Thymus (tissue), 11 donors: ENCODE results near the gene KRTAP10-9. TPM values are rescaled to one million over a fixed set of nuclear protein-coding genes. Genes with fewer than 3 reads are reported as not detected.

ENCODE experiments used
- DNase-seq, 9 donors: peaks; one replicate each; pipeline ENCODE4 v3.0.0-alpha.2; 2013; ENCODE audit warnings: low spot score in 9 of 9, low read depth in 6 of 9, missing footprints in 1 of 9
- H3K27ac ChIP-seq, 2 donors: one replicate each; pipeline ENCODE4 v1.5.1; 2013; ENCODE audit warnings: control low read depth in 1 of 2, low read depth in 1 of 2, low read length in 1 of 2, mild to moderate bottlenecking in 1 of 2, moderate library complexity in 1 of 2
- H3K27me3 ChIP-seq, 2 donors: one replicate each; pipeline ENCODE4 v1.5.1; 2013; ENCODE audit warnings: low read length in 1 of 2; ENCODE audit not compliant: control insufficient read depth in 2 of 2, insufficient read depth in 1 of 2
- H3K36me3 ChIP-seq, 2 donors: one replicate each; pipeline ENCODE4 v1.5.1; 2013; ENCODE audit warnings: low read length in 1 of 2, mild to moderate bottlenecking in 1 of 2, moderate library complexity in 1 of 2; ENCODE audit not compliant: control insufficient read depth in 2 of 2, insufficient read depth in 2 of 2
- H3K4me1 ChIP-seq, 2 donors: one replicate each; pipeline ENCODE4 v1.5.1; 2013; ENCODE audit warnings: low read length in 2 of 2; ENCODE audit not compliant: control insufficient read depth in 2 of 2, insufficient read depth in 2 of 2
- H3K4me3 ChIP-seq, 2 donors: one replicate each; pipeline ENCODE4 v1.5.1; 2013; ENCODE audit warnings: low read length in 2 of 2, control low read depth in 1 of 2, mild to moderate bottlenecking in 1 of 2
- H3K9me3 ChIP-seq, 2 donors: one replicate each; pipeline ENCODE4 v1.5.1; 2013; ENCODE audit warnings: low read length in 1 of 2, mild to moderate bottlenecking in 1 of 2; ENCODE audit not compliant: control insufficient read depth in 2 of 2, insufficient read depth in 1 of 2
- WGBS: extraction: QIAGEN DNeasy Blood & Tissue Kit; methylation state at CpG from one replicate; pipeline ENCODE4 v1.1.7; 2013; 5-methylcytosine and 5-hydroxymethylcytosine counted together
- polyA plus RNA-seq: library from polyadenylated mRNA; stranded (reverse); fragments of 200-250 nt; gene quantifications from one replicate; pipeline ENCODE4 v1.2.3, GENCODE V29; 2013
- total RNA-seq: library from RNA; stranded (reverse); fragments of 120-200 nt; gene quantifications from one replicate; pipeline ENCODE4 v1.2.4, GENCODE V29; 2013
- donor health status: healthy.

Gene KRTAP10-9
- total and polyA plus RNA-seq, 2 donors = not detected

GRCh38 chr21:44650973-44651675 is 24.2 kb downstream of the KRTAP10-9 start:
- no peaks in the 10 kb centered on the region for H3K4me1 ChIP-seq

GRCh38 chr21:44653123-44653522 is 26.2 kb downstream of the KRTAP10-9 start:
- no peaks in the 10 kb centered on the region for H3K36me3 ChIP-seq
- H3K27me3 ChIP-seq = peaks cover 0 to 2% of the 10 kb centered on the region in 2 donors
- WGBS = 81% methylated on average over 14 of the region's 14 CpGs
- no peak overlapping the region for H3K4me3 ChIP-seq
- H3K9me3 ChIP-seq = peaks cover 1 to 19% of the 10 kb centered on the region in 2 donors
- no peaks in the 10 kb centered on the region for H3K4me1 ChIP-seq
- no peak for DNase-seq
- H3K27ac ChIP-seq = no peak overlapping the region

More at GRCh38 chr21:44650973-44651675, 24.2 kb downstream of the KRTAP10-9 start:
- Histone ChIP-seq H3K4me3 (no peak overlapping the region), H3K27me3 (peaks cover 0 to 2% of the 10 kb centered on the region in 2 donors), H3K9me3 (peaks cover 1 to 13% of the 10 kb centered on the region in 2 donors), H3K27ac (no peak overlapping the region), H3K36me3 (no peaks in the 10 kb centered on the region)
- WGBS = 96% methylated on average over 12 of the region's 12 CpGs
- no peak for DNase-seq

GRCh38 chr21:44653656-44654575 is 27.0 kb downstream of the KRTAP10-9 start:
- Histone ChIP-seq H3K9me3 (peaks cover 1 to 19% of the 10 kb centered on the region in 2 donors), H3K27ac (no peak overlapping the region), H3K27me3 (peaks cover 0 to 2% of the 10 kb centered on the region in 2 donors), H3K4me3 (no peak overlapping the region), H3K4me1 (peaks cover 0 to 2% of the 10 kb centered on the region in 2 donors), H3K36me3 (no peaks in the 10 kb centered on the region)
- 87% methylated on average over 17 of the region's 17 CpGs for WGBS
- DNase-seq = no peak

- Histone ChIP-seq H3K27ac (no peak within 1 kb of the TSS), H3K4me1 (peaks cover 0 to 2% of the 10 kb centered on the region in 2 donors), H3K27me3 (peaks cover 0 to 2% of the 10 kb centered on the region in 2 donors), H3K36me3 (no peaks in the 10 kb centered on the region), H3K9me3 (peaks cover 1 to 19% of the 10 kb centered on the region in 2 donors), H3K4me3 (no peak within 1 kb of the TSS)
- no peak for DNase-seq
- 62% methylated on average over 9 of the region's 9 CpGs for WGBS
These were observed 27.8 kb downstream of the KRTAP10-9 start, which contains the start of gene KRTAP12-4 for GRCh38 chr21:44654576-44655175. Gene KRTAP12-4 (minus strand): TSS chr21:44654659. CDS start chr21:44654614, 45 bp downstream.

- H3K4me3 ChIP-seq = no peak overlapping the region
- H3K9me3 ChIP-seq = peaks cover 1 to 21% of the 10 kb centered on the region in 2 donors
- DNase-seq = no peak
- H3K4me1 ChIP-seq = peaks cover 0 to 2% of the 10 kb centered on the region in 2 donors
- no peaks in the 10 kb centered on the region for H3K36me3 ChIP-seq
- no peak overlapping the region for H3K27ac ChIP-seq
- H3K27me3 ChIP-seq = peaks cover 0 to 2% of the 10 kb centered on the region in 2 donors
- WGBS = 95% methylated on average over 1 of the region's 1 CpG
These were observed 30.0 kb downstream of the KRTAP10-9 start for GRCh38 chr21:44656868-44657267.

- H3K9me3 ChIP-seq = peaks cover 1 to 21% of the 10 kb centered on the region in 2 donors
- no peaks in the 10 kb centered on the region for H3K36me3 ChIP-seq
- WGBS = 73% methylated on average over 26 of the region's 26 CpGs
- H3K4me1 ChIP-seq = peaks cover 0 to 2% of the 10 kb centered on the region in 2 donors
- peak in 1 of 9 donors; percentile 10 for DNase-seq
- no peak within 1 kb of the TSS for H3K27ac ChIP-seq
- no peak within 1 kb of the TSS for H3K4me3 ChIP-seq
- H3K27me3 ChIP-seq = peaks cover 0 to 2% of the 10 kb centered on the region in 2 donors
These were observed 31.0 kb downstream of the KRTAP10-9 start, which contains the start of gene KRTAP12-3 for GRCh38 chr21:44657635-44658540. Gene KRTAP12-3 (plus strand): TSS chr21:44657932. CDS start chr21:44657980, 48 bp downstream.

- 87% methylated on average over 5 of the region's 5 CpGs for WGBS
- H3K9me3 ChIP-seq = peaks cover 0 to 21% of the 10 kb centered on the region in 2 donors
- H3K36me3 ChIP-seq = no peaks in the 10 kb centered on the region
- peaks cover 0 to 2% of the 10 kb centered on the region in 2 donors for H3K4me1 ChIP-seq
- H3K27me3 ChIP-seq = peaks cover 0 to 2% of the 10 kb centered on the region in 2 donors
- DNase-seq = no peak
- no peak overlapping the region for H3K27ac ChIP-seq
- no peak overlapping the region for H3K4me3 ChIP-seq
These were observed 31.6 kb downstream of the KRTAP10-9 start for GRCh38 chr21:44658541-44658910.
